HEK293 (cell line): ENCODE measurements around the gene KIF1A.

Experiments
- CTCF ChIA-PET: fragments of 350-600 bp; formaldehyde crosslinking; extraction: SDS; loops from one replicate; lab custom pipeline; 2021; ENCODE audit warnings: antibody characterized with exemption; lab: Yijun Ruan, JAX
- POLR2A ChIA-PET: fragments of 300-600 bp; formaldehyde crosslinking; extraction: SDS; loops from one replicate; lab custom pipeline; 2020; ENCODE audit warnings: antibody characterized with exemption, inconsistent platforms; lab: Yijun Ruan, JAX
- H3K27ac ChIP-seq: fragments of 200-500 bp; sonication (Bioruptor generic); 2 replicates; pipeline ENCODE4 v1.5.1; 2014; ENCODE audit warnings: low read depth, low read length, control low read depth, inconsistent platforms; ENCODE audit errors: extremely low read depth
- H3K36me3 ChIP-seq, 2 experiments: fragments of 200-500 bp in 1 of 2; sonication (Bioruptor generic) in 1 of 2; 1 replicate in 1 of 2; 2 replicates in 1 of 2; pipeline ENCODE4 v1.5.1; 2014 to 2017; ENCODE audit warnings: inconsistent platforms in 2 of 2, low read length in 2 of 2; ENCODE audit not compliant: control insufficient read depth in 2 of 2, insufficient read depth in 1 of 2
- H3K4me1 ChIP-seq: fragments of 200-500 bp; sonication (Bioruptor generic); 2 replicates; pipeline ENCODE4 v1.5.1; 2014; ENCODE audit warnings: mild to moderate bottlenecking, low read length, inconsistent platforms; ENCODE audit not compliant: control insufficient read depth, insufficient read depth
- H3K4me3 ChIP-seq: 2 replicates; pipeline ENCODE4 v1.5.1; 2011; ENCODE audit warnings: low read depth, mild to moderate bottlenecking, control low read depth, low read length, moderate library complexity
- H3K9me3 ChIP-seq: fragments of 200-500 bp; sonication (Bioruptor generic); 2 replicates; pipeline ENCODE4 v1.5.1; 2014; ENCODE audit warnings: low read depth, low read length, inconsistent platforms; ENCODE audit not compliant: control insufficient read depth, insufficient read depth
- GFI1B ChIP-seq: fragments of 450-650 bp; formaldehyde crosslinking; IDR thresholded peaks from 2 replicates; pipeline ENCODE4 v1.5.1; 2016; ENCODE audit warnings: missing biosample characterization, missing genetic modification characterization
- GLIS1 ChIP-seq: fragments of 450-650 bp; formaldehyde crosslinking; IDR thresholded peaks from 2 replicates; pipeline ENCODE4 v1.5.1; 2016; ENCODE audit warnings: missing biosample characterization, missing genetic modification characterization
- HOXC10 ChIP-seq: sonication (generic); formaldehyde crosslinking; IDR thresholded peaks from 2 replicates; pipeline ENCODE4 v1.8.1; 2023; ENCODE audit warnings: mild to moderate bottlenecking, missing genetic modification reagents
- MZF1 ChIP-seq: fragments of 450-650 bp; formaldehyde crosslinking; IDR thresholded peaks from 2 replicates; pipeline ENCODE4 v1.5.1; 2017; ENCODE audit warnings: missing biosample characterization, missing genetic modification characterization, borderline replicate concordance
- OSR2 ChIP-seq: fragments of 450-650 bp; formaldehyde crosslinking; IDR thresholded peaks from 2 replicates; pipeline ENCODE4 v1.5.1; 2016; ENCODE audit warnings: missing biosample characterization, missing genetic modification characterization
- REPIN1 ChIP-seq: fragments of 450-650 bp; formaldehyde crosslinking; IDR thresholded peaks from 2 replicates; pipeline ENCODE4 v1.5.1; 2017; ENCODE audit warnings: missing biosample characterization, missing genetic modification characterization, low read depth
- ZBTB1 ChIP-seq: fragments of 450-650 bp; formaldehyde crosslinking; IDR thresholded peaks from 2 replicates; pipeline ENCODE4 v1.5.1; 2016; ENCODE audit warnings: missing biosample characterization, missing genetic modification characterization
- ZBTB48 ChIP-seq: fragments of 450-650 bp; formaldehyde crosslinking; IDR thresholded peaks from 2 replicates; pipeline ENCODE4 v1.5.1; 2016; ENCODE audit warnings: missing biosample characterization, missing genetic modification characterization
- ZNF112 ChIP-seq: fragments of 450-650 bp; formaldehyde crosslinking; IDR thresholded peaks from 2 replicates; pipeline ENCODE4 v1.5.0; 2017; ENCODE audit warnings: missing biosample characterization, missing genetic modification characterization
- ZNF121 ChIP-seq: fragments of 450-650 bp; formaldehyde crosslinking; IDR thresholded peaks from 2 replicates; pipeline ENCODE4 v1.5.1; 2016; ENCODE audit warnings: missing biosample characterization, missing genetic modification characterization
- ZNF184 ChIP-seq: fragments of 450-650 bp; IDR thresholded peaks from 2 replicates; pipeline ENCODE4 v1.5.1; 2018; ENCODE audit warnings: missing biosample characterization, mild to moderate bottlenecking, missing genetic modification characterization
- ZNF19 ChIP-seq: fragments of 450-650 bp; formaldehyde crosslinking; IDR thresholded peaks from 2 replicates; pipeline ENCODE4; 2016; ENCODE audit warnings: missing biosample characterization, missing genetic modification characterization, low read depth
- ZNF2 ChIP-seq: fragments of 450-650 bp; formaldehyde crosslinking; IDR thresholded peaks from 2 replicates; pipeline ENCODE4 v1.5.1; 2016; ENCODE audit warnings: missing biosample characterization, missing genetic modification characterization
- ZNF211 ChIP-seq: fragments of 450-650 bp; formaldehyde crosslinking; IDR thresholded peaks from 2 replicates; pipeline ENCODE4 v1.5.1; 2016; ENCODE audit warnings: low read depth, missing biosample characterization, missing genetic modification characterization
- ZNF214 ChIP-seq: fragments of 450-650 bp; formaldehyde crosslinking; IDR thresholded peaks from 2 replicates; pipeline ENCODE4 v1.5.1; 2017; ENCODE audit warnings: missing biosample characterization, mild to moderate bottlenecking, missing genetic modification characterization, borderline replicate concordance
- ZNF221 ChIP-seq: fragments of 450-650 bp; formaldehyde crosslinking; IDR thresholded peaks from 2 replicates; pipeline ENCODE4 v1.5.1; 2017; ENCODE audit warnings: missing biosample characterization, missing genetic modification characterization, borderline replicate concordance
- ZNF335 ChIP-seq: fragments of 450-650 bp; formaldehyde crosslinking; conservative IDR thresholded peaks from 2 replicates; pipeline ENCODE4 v1.5.1; 2016; ENCODE audit warnings: missing biosample characterization, missing genetic modification characterization
- ZNF354C ChIP-seq: fragments of 450-650 bp; formaldehyde crosslinking; IDR thresholded peaks from 2 replicates; pipeline ENCODE4 v1.5.1; 2016; ENCODE audit warnings: missing biosample characterization, missing genetic modification characterization, low read depth, borderline replicate concordance
- ZNF521 ChIP-seq: fragments of 450-650 bp; formaldehyde crosslinking; IDR thresholded peaks from 2 replicates; pipeline ENCODE4 v1.5.1; 2017; ENCODE audit warnings: missing biosample characterization, mild to moderate bottlenecking, missing genetic modification characterization
- ZNF548 ChIP-seq: fragments of 450-650 bp; formaldehyde crosslinking; IDR thresholded peaks from 2 replicates; pipeline ENCODE4 v1.5.1; 2016; ENCODE audit warnings: missing biosample characterization, missing genetic modification characterization
- ZNF561 ChIP-seq: fragments of 450-650 bp; IDR thresholded peaks from 2 replicates; pipeline ENCODE4 v1.5.1; 2018; ENCODE audit warnings: missing biosample characterization, missing genetic modification characterization, borderline replicate concordance
- ZNF596 ChIP-seq: fragments of 450-650 bp; IDR thresholded peaks from 2 replicates; pipeline ENCODE4 v1.5.0; 2018; ENCODE audit warnings: missing biosample characterization, mild to moderate bottlenecking, missing genetic modification characterization, moderate library complexity
- ZNF610 ChIP-seq: fragments of 450-650 bp; formaldehyde crosslinking; IDR thresholded peaks from 2 replicates; pipeline ENCODE4 v1.5.1; 2016; ENCODE audit warnings: missing biosample characterization, missing genetic modification characterization, borderline replicate concordance
- ZNF629 ChIP-seq: fragments of 450-650 bp; formaldehyde crosslinking; IDR thresholded peaks from 2 replicates; pipeline ENCODE4 v1.5.1; 2017; ENCODE audit warnings: missing biosample characterization, missing genetic modification characterization
- ZNF660 ChIP-seq: fragments of 450-650 bp; IDR thresholded peaks from 2 replicates; pipeline ENCODE4 v1.5.1; 2018; ENCODE audit warnings: missing biosample characterization, mild to moderate bottlenecking, missing genetic modification characterization
- ZXDB ChIP-seq: fragments of 450-650 bp; formaldehyde crosslinking; IDR thresholded peaks from 2 replicates; pipeline ENCODE4 v1.5.1; 2016; ENCODE audit warnings: missing biosample characterization, missing genetic modification characterization
- TF ChIP-seq, protein P1 (sequence below): fragments of 450-650 bp; formaldehyde crosslinking; IDR thresholded peaks from 2 replicates; pipeline ENCODE4 v1.5.1; 2016; ENCODE audit warnings: missing biosample characterization, missing genetic modification characterization
- TF ChIP-seq, protein P2 (sequence below): IDR thresholded peaks from 2 replicates; pipeline ENCODE4 v1.6.1; 2011; ENCODE audit warnings: mild to moderate bottlenecking, low read depth, low read length, borderline replicate concordance
- TF ChIP-seq, protein P3 (sequence below): fragments of 450-650 bp; formaldehyde crosslinking; IDR thresholded peaks from 2 replicates; pipeline ENCODE4 v1.5.1; 2016; ENCODE audit warnings: missing biosample characterization, missing genetic modification characterization
- TF ChIP-seq, protein P4 (sequence below): fragments of 450-650 bp; formaldehyde crosslinking; IDR thresholded peaks from 2 replicates; pipeline ENCODE4 v1.5.1; 2016; ENCODE audit warnings: missing biosample characterization, missing genetic modification characterization

Gene KIF1A

DNA sequence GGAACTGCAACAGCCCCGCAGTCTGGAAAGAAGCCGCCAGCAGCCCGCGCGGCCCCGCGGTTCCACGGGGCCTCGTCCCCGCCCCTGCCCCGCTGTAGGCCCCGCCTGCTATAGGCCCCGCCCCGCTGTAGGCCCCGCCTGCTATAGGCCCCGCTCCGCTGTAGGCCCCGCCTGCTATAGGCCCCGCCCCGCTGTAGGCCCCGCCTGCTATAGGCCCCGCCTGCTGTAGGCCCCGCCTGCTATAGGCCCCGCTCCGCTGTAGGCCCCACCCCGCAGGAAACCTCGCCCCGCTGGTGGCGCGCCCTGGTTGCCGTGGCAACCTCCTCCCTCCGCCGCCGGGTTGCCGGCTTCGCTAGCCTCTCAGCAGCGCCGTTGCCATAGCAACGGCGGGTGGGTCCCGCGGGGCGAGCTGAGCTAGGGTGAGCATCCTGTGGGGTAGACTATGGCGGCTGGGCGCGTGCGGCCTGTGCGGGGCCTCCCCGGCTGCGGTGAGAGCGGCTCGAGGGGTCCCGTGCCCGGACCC lies 12.2 kb upstream of the KIF1A start (continued):
- no peak for TF ChIP-seq GFI1B (tag by site-specific recombination)
- no peak for TF ChIP-seq ZNF211 (tag by site-specific recombination)
- TF ChIP-seq ZNF548 (tag by site-specific recombination), result no peak
- TF ChIP-seq ZXDB (tag by site-specific recombination), result 0 out of 2 replicates have a peak, but pooled peaks have one; percentile 58
- TF ChIP-seq ZNF184, result no peak
- no peak for TF ChIP-seq ZNF521
- TF ChIP-seq HOXC10 (CRISPR knock-in tag), result no peak
- no peak for TF ChIP-seq ZBTB48 (tag by site-specific recombination)
- no peak for TF ChIP-seq ZNF561 (tag by site-specific recombination)
- peak; percentile 60 for TF ChIP-seq GLIS1 (tag by site-specific recombination)
- no peak for TF ChIP-seq MZF1
- no peak for TF ChIP-seq ZNF19 (tag by site-specific recombination)

DNA sequence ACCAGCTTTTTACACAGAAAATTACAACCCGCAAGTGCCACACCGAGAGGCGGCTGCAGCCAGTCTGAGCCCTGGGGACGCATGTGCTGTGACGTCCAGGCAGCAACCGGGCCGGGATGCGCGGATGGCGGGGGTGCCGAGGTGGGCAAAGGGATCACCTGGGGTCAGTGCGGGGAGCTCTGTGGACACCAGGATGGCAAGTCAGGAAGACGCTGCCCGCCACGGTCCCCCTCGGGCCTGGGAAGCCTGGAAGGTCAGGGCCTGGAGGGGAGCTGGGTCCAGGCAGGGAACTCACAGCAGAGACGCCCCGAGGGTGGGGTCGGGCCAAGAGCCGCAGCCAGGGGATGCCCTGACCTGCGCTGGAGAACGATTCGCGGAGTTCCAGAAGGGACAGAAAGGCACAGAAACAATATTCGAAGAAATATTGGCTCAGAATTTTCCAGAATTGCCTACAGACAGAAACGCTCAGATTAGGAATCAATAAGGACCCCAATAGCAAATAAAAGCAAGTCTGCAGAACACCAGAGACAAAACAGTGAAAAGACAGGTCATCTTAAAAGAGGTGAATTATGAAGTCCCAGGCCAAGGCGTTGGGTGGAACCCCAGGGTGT lies 11.7 kb upstream of the KIF1A start:
- no peak for TF ChIP-seq ZNF221 (tag by site-specific recombination)
- TF ChIP-seq ZNF354C, result no peak
- TF ChIP-seq, protein P1, sequence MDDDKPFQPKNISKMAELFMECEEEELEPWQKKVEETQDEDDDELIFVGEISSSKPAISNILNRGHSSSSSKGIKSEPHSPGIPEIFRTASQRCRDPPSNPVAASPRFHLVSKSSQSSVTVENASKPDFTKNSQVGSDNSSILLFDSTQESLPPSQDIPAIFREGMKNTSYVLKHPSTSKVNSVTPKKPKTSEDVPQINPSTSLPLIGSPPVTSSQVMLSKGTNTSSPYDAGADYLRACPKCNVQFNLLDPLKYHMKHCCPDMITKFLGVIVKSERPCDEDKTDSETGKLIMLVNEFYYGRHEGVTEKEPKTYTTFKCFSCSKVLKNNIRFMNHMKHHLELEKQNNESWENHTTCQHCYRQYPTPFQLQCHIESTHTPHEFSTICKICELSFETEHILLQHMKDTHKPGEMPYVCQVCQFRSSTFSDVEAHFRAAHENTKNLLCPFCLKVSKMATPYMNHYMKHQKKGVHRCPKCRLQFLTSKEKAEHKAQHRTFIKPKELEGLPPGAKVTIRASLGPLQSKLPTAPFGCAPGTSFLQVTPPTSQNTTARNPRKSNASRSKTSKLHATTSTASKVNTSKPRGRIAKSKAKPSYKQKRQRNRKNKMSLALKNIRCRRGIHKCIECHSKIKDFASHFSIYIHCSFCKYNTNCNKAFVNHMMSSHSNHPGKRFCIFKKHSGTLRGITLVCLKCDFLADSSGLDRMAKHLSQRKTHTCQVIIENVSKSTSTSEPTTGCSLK, result no peak
- TF ChIP-seq ZNF660, result no peak
- no peak for TF ChIP-seq ZNF214 (tag by site-specific recombination)
- TF ChIP-seq, protein P2, sequence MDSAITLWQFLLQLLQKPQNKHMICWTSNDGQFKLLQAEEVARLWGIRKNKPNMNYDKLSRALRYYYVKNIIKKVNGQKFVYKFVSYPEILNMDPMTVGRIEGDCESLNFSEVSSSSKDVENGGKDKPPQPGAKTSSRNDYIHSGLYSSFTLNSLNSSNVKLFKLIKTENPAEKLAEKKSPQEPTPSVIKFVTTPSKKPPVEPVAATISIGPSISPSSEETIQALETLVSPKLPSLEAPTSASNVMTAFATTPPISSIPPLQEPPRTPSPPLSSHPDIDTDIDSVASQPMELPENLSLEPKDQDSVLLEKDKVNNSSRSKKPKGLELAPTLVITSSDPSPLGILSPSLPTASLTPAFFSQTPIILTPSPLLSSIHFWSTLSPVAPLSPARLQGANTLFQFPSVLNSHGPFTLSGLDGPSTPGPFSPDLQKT, result no peak
- no peak for TF ChIP-seq ZNF596 (tag by site-specific recombination)
- peak; percentile 59 for TF ChIP-seq ZNF335 (tag by site-specific recombination)
- H3K36me3 ChIP-seq, result no peaks in the 10 kb centered on the region
- peaks cover 2% of the 10 kb centered on the region; the same call in 1 of the 2 replicates for H3K4me1 ChIP-seq
- CTCF ChIA-PET, result no interaction called here
- no peak overlapping the region for H3K27ac ChIP-seq
- H3K4me3 ChIP-seq, result peak overlapping the region; percentile 18
- POLR2A ChIA-PET, result no interaction called here
- no peaks in the 10 kb centered on the region for H3K9me3 ChIP-seq

DNA sequence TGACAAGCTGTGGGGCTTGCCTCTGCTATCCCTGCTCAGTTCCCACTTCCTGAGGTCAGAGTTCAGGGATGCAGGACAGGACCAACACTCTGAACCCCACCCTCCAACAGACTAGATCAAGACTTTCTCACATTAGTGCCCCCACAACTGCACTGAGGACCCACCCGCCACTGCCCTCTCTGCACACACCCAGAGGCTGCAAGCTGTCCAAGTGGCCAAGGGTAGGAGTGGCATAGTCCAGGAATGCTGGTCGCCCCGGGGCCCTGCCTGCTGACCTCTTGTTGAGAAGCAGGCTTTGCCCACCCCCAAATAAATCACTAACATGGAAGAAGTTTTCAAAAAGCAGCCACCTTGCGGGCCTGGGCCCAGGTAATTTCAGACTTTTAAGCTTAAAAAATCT lies 5.5 kb upstream of the KIF1A start:
- CTCF ChIA-PET, result interaction anchor here (0.7 kb wide), 1 partner anchor 15 kb away, joined by 3 read pairs; no protein-coding TSS in a partner anchor
- Histone ChIP-seq H3K4me3 (no peak overlapping the region), H3K27ac (no peak overlapping the region), H3K36me3 (no peaks in the 10 kb centered on the region), H3K9me3 (no peaks in the 10 kb centered on the region), H3K4me1 (peaks cover 5% of the 10 kb centered on the region; the same call in 1 of the 2 replicates)
- POLR2A ChIA-PET, result no interaction called here
- no peak for TF ChIP-seq ZNF629 (tag by site-specific recombination)
- TF ChIP-seq, protein P3, sequence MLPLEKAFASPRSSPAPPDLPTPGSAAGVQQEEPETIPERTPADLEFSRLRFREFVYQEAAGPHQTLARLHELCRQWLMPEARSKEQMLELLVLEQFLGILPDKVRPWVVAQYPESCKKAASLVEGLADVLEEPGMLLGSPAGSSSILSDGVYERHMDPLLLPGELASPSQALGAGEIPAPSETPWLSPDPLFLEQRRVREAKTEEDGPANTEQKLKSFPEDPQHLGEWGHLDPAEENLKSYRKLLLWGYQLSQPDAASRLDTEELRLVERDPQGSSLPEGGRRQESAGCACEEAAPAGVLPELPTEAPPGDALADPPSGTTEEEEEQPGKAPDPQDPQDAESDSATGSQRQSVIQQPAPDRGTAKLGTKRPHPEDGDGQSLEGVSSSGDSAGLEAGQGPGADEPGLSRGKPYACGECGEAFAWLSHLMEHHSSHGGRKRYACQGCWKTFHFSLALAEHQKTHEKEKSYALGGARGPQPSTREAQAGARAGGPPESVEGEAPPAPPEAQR (tag by site-specific recombination), result no peak
- no peak for TF ChIP-seq ZNF112 (tag by site-specific recombination)
- TF ChIP-seq OSR2 (tag by site-specific recombination), result no peak
- TF ChIP-seq, protein P4, sequence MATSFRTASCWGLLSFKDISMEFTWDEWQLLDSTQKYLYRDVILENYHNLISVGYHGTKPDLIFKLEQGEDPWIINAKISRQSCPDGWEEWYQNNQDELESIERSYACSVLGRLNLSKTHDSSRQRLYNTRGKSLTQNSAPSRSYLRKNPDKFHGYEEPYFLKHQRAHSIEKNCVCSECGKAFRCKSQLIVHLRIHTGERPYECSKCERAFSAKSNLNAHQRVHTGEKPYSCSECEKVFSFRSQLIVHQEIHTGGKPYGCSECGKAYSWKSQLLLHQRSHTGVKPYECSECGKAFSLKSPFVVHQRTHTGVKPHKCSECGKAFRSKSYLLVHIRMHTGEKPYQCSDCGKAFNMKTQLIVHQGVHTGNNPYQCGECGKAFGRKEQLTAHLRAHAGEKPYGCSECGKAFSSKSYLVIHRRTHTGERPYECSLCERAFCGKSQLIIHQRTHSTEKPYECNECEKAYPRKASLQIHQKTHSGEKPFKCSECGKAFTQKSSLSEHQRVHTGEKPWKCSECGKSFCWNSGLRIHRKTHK, result no peak
- no peak for TF ChIP-seq ZNF121 (tag by site-specific recombination)
- TF ChIP-seq ZNF19 (tag by site-specific recombination), result no peak
- no peak for TF ChIP-seq ZNF610
- no peak for TF ChIP-seq ZBTB1 (tag by site-specific recombination)
- TF ChIP-seq ZNF2, result no peak
- TF ChIP-seq REPIN1 (tag by site-specific recombination), result no peak
